GM19467 (cell line): ENCODE measurements around the gene HLA-DQB2.
"Not testable (repeated sequence)": the region's sequence is repeated elsewhere in the genome, so short reads cannot be mapped to it uniquely, and the experiment has no call there.

Source experiments
- ATAC-seq: cut with Tn5 transposase; IDR thresholded peaks from one replicate; pipeline ENCODE4 v1.9.1; 2021; ENCODE audit warnings: mild to moderate bottlenecking, moderate library complexity; ENCODE audit not compliant: unreplicated experiment

The HLA-DQB2 gene

GRCh38 chr6:32763421-32763820 lies at the start of gene HLA-DQB2:
HLA-DQB2 (minus strand) TSS chr6:32763532; CDS start chr6:32763470, 62 bp downstream.
- no peak for ATAC-seq

- no peak for ATAC-seq
Observed at GRCh38 chr6:32809171-32809570, 45.8 kb upstream of the HLA-DQB2 start.

DNA sequence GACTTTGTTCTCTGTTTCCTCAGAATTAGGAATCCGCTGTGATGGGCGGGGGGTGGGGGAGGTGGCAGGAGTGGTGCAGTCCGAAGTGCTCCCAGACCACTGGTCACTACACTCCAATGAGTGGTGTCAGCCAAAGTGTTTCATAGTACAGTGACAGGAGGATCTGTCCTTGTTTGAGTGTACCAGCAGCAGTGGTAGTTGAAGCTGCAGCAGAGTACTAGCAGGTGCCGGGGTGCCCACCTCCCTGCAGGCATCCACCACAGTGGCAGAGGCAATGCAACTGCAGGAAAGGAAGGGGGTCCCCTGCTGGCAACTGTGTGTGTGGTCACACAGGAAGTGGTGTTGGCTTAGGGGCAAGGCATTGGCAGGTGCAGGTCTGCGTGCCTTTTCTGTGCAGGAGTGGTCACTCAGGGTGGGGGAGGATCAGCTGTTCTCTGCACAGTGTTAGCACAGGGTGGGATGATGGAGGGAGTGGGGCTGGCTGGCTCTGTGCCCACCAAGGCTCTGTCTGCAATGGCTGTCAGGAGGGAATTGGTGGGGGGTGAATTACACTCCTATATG lies 43.8 kb upstream of the HLA-DQB2 start:
- ATAC-seq: no peak

DNA sequence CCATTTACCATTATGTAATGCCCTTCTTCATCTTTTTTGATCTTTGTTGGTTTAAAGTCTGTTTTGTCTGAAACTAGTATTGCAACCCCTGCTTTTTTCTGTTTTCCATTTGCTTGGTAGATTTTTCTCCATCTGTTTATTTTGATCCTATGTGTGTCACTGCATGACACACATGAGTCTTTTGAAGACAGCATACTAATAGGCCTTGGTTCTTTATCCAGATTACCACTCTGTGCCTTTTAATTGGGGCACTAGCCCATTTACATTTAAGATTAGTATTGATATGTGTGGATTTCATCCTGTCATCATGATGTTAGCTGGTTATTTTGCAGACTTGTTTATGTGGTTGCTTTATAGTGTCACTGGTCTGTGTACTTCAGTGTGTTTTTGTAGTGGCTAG lies 42.1 kb upstream of the HLA-DQB2 start:
- not testable (repeated sequence) for ATAC-seq

DNA sequence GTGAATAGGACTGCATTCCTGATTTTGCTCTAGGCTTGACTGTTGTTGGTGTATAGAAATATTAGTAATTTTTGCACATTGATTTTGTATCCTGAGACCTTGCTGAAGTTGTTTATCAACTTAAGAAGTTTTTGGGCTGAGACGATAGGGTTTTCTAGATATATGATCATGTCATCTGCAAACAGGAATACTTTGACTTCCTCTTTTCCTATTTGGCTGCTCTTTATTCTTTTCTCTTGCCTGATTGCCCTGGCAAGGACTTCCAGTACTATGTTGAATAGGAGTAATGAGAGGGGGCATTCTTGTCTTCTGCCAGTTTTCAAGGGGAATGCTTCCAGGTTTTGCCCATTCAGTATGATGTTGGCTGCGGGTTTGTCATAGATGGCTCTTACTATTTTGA lies 40.1 kb upstream of the HLA-DQB2 start:
- ATAC-seq: no peak

GRCh38 chr6:32799740-32800139 lies 36.4 kb upstream of the HLA-DQB2 start:
- no peak for ATAC-seq

GRCh38 chr6:32799168-32799567 lies 35.8 kb upstream of the HLA-DQB2 start:
- no peak for ATAC-seq

GRCh38 chr6:32796848-32797776 lies 33.8 kb upstream of the HLA-DQB2 start:
- ATAC-seq: no peak

GRCh38 chr6:32794510-32794909 lies 31.2 kb upstream of the HLA-DQB2 start:
- ATAC-seq: no peak

- no peak for ATAC-seq
Observed at GRCh38 chr6:32792901-32793435, 29.6 kb upstream of the HLA-DQB2 start.

GRCh38 chr6:32790306-32790705 lies 27.0 kb upstream of the HLA-DQB2 start:
- no peak for ATAC-seq

DNA sequence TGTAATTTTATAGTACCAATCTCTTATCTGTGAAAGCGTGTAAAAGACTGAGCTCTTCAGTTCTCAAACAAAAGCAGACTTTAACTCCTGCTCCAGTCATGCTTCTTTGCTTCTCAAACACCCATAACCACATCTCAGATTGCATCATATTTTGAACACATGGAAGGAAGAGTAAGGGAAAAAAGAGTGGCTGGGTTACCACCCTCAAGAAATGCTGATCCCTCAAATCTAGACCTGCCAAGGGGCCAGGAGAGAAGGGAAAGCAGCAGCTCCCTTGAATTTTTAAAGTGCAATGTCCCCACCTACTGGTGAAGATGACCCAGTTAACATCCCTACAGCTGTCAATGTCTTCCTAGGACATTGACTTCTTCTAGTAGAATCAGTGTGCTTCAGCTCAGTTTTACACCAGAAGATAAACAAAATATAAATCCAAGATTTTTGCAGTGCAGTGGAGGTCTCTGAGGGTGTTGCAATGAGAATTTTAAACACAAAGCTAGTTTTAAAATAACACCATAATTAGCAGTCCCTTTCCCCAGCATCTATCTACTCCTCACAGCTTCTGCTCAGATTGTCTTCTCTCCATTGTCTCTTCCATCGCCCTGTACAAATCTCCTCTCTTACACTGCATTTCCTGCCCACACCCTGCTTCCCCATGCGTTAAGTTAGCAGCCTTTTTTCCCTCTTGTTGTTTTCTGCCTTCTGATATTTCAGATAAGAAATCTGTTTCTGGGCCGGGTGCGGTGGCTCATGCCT lies 22.6 kb upstream of the HLA-DQB2 start:
- no peak for ATAC-seq

- ATAC-seq: not testable (repeated sequence)
Observed at GRCh38 chr6:32782923-32783322, 19.6 kb upstream of the HLA-DQB2 start.

DNA sequence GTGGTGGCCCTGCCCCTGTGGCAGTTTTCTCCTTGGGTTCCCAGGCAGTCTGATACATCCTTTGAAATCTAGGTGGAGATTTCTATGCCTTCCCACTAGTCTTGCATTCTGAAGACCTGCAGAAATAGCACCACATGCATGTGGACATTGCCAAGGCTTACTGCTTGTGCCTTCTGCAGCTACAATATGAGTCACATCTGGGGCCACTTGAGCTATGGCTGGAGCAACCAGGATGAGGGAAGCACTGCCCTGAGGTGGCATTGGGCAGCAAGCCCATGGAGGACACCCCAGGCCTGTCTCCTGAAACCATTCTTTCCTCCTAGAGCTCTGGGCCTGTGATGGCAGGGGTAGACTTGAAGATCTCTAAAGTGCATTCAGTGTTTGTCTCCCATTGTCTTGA lies 15.7 kb upstream of the HLA-DQB2 start:
- no peak for ATAC-seq

DNA sequence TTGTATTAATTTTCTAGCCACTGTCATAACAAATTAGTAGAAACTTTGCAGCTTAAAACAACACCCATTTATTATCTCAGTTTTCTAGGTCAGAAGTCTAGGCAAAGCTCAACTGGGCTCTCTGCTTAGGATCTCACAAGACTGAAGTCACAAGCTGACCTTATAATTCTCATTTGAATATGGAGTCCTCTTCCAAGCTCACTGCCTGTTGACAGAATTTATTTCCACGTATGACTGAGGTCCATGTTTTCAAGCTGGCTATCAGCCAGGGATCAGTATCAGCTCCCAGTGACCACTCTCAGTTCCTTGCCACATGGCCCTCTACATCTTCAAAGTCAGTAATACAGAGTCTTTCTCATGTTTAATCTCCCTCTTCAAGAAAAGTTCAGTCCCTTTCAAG lies 11.7 kb upstream of the HLA-DQB2 start:
- ATAC-seq: no peak

- no peak for ATAC-seq
Observed at GRCh38 chr6:32774426-32774825, 11.1 kb upstream of the HLA-DQB2 start.

- ATAC-seq: no peak
Observed at GRCh38 chr6:32772656-32773055, 9.3 kb upstream of the HLA-DQB2 start.

- no peak for ATAC-seq
Observed at GRCh38 chr6:32764048-32764447, 716 bp upstream of the HLA-DQB2 start.

DNA sequence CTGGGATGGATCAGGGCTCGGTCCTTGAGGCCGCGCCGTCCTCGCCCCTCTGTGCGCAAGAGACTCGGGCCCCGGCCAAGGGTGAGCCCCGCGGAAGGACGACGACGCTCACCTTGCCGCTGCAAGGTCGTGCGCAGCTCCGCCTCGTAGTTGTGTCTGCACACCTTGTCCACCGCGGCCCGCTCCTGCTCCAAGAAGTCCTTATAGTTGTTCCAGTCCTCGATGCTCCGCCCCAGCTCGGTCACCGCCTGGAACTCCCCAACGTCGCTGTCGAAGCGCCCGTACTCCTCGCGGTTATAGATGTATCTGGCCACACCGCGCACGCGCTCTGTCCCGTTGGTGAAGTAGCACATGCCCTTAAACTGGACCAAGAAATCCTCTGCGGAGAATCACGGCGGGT lies 1.8 kb downstream of the HLA-DQB2 start:
- no peak for ATAC-seq

DNA sequence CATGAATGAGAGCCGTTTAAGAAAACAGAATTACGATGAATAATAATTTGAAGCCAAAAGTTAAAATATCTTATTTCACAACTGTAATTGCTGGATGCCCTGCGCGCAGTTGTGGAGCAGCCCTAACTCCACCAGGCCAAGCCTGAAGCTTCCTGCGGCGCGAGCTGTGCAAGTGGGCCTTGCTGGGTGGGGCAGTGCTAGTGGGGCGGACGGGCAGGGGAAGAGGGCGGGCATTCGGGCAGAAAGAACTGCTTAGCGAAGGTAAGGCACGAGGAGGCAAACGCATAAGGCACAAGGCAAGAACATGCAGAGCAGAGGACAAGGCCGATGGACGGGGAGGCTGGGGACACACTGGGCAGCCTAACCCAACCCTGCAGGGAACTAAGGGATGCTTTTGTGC lies 2.3 kb downstream of the HLA-DQB2 start:
- no peak for ATAC-seq

DNA sequence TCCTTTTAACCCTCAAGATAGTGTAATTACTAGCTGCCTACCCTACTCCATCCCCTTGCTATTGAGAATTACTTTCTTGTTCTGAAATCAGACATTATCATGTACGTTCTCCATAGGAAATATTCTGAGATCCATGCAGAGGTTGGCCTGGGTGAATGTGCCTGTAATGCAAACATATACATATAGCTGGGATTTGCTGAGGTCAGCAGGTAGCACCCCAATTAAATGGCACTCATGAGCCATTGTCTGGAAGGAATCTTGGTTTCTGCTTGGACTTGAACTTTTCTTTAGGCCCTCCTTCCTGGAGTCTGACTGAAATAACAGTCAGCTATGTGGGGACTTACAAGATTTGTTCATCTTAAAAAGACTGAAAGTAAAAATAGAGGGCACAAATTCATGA lies 3.7 kb downstream of the HLA-DQB2 start:
- ATAC-seq: no peak
